HG02943 (cell line): ENCODE results near the gene GPHN.
"Not testable (repeated sequence)": the region's sequence is repeated elsewhere in the genome, so short reads cannot be mapped to it uniquely, and the experiment has no call there.

ENCODE experiments used
- ATAC-seq: cut with Tn5 transposase; IDR thresholded peaks from one replicate; pipeline ENCODE4 v1.9.1; 2021; ENCODE audit warnings: mild to moderate bottlenecking, low read depth, moderate library complexity; ENCODE audit not compliant: unreplicated experiment

GPHN gene

GRCh38 chr14:66649498-66649897, 141.6 kb downstream of the GPHN start:
- ATAC-seq, result peak; percentile 56

GRCh38 chr14:66650491-66650911, 142.6 kb downstream of the GPHN start:
- ATAC-seq, result peak; percentile 60

GRCh38 chr14:66651536-66652220, 143.7 kb downstream of the GPHN start:
- ATAC-seq, result no peak

- ATAC-seq, result no peak
Observed at GRCh38 chr14:66652525-66653106, 144.7 kb downstream of the GPHN start.

GRCh38 chr14:66657780-66658179, 149.8 kb downstream of the GPHN start:
- ATAC-seq, result no peak

- ATAC-seq, result no peak
Observed at GRCh38 chr14:66662374-66662773, 154.4 kb downstream of the GPHN start.

- no peak for ATAC-seq
Observed at GRCh38 chr14:66677780-66678179, 169.8 kb downstream of the GPHN start.

- no peak for ATAC-seq
Observed at GRCh38 chr14:66680216-66680615, 172.3 kb downstream of the GPHN start.

- ATAC-seq, result no peak
Observed at GRCh38 chr14:66696326-66696725, 188.4 kb downstream of the GPHN start.

GRCh38 chr14:66698503-66698902, 190.6 kb downstream of the GPHN start:
- ATAC-seq, result no peak

GRCh38 chr14:66701813-66702212, 193.9 kb downstream of the GPHN start:
- ATAC-seq, result no peak

- no peak for ATAC-seq
Observed at GRCh38 chr14:66708267-66708666, 200.3 kb downstream of the GPHN start.

- ATAC-seq, result no peak
Observed at GRCh38 chr14:66709291-66709690, 201.3 kb downstream of the GPHN start.

- not testable (repeated sequence) for ATAC-seq
Observed at GRCh38 chr14:66714291-66714690, 206.3 kb downstream of the GPHN start.

- ATAC-seq, result not testable (repeated sequence)
Observed at GRCh38 chr14:66715313-66715712, 207.4 kb downstream of the GPHN start.

- ATAC-seq, result no peak
Observed at GRCh38 chr14:66716227-66716626, 208.3 kb downstream of the GPHN start.

- no peak for ATAC-seq
Observed at GRCh38 chr14:66717561-66718140, 209.7 kb downstream of the GPHN start.

GRCh38 chr14:66724996-66725395, 217.0 kb downstream of the GPHN start:
- no peak for ATAC-seq

GRCh38 chr14:66731298-66731697, 223.4 kb downstream of the GPHN start:
- ATAC-seq, result not testable (repeated sequence)

GRCh38 chr14:66735853-66736252, 227.9 kb downstream of the GPHN start:
- ATAC-seq, result no peak

- ATAC-seq, result no peak
Observed at GRCh38 chr14:66739826-66740225, 231.9 kb downstream of the GPHN start.

- no peak for ATAC-seq
Observed at GRCh38 chr14:66745078-66745477, 237.1 kb downstream of the GPHN start.
